ENCODE results near the gene LRRN2. TPM values are rescaled to one million over a fixed set of nuclear protein-coding genes. Genes with fewer than 3 reads are reported as not detected.
A peak's percentile ranks its signal among the peaks of the same experiment; 100 is the strongest.
"Not testable (repeated sequence)": the region's sequence is repeated elsewhere in the genome, so short reads cannot be mapped to it uniquely, and the experiment has no call there.

The LRRN2 gene
- total RNA-seq, 4 donors from 2014 or later, result 1.8 to 6.4 (median 4.1) TPM

DNA sequence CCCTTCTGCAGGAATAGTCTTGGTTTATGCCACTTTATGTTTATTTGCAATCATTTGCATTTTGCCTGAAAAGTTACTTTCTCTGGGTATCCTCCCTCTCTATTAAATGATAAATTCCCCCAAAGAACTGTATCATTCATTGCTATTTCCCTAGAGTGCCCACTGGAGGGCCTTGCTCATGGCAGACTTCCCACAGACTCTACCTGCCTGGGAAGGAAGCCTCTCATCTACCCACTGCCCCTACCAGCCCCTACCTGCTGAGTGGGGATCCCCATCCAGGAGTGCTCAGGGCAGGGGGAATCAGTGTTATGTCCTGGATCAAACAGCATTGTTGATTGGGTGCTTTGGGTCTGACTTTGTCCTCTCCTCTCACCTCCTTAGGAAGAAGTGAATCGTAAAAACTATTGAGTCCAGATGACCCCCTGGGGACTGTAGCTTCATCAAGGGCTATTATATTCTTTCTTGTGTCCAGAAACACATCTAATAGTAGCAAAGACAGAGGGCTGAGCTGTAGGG is 6.8 kb upstream of the LRRN2 start:
- TF ChIP-seq, protein P1, sequence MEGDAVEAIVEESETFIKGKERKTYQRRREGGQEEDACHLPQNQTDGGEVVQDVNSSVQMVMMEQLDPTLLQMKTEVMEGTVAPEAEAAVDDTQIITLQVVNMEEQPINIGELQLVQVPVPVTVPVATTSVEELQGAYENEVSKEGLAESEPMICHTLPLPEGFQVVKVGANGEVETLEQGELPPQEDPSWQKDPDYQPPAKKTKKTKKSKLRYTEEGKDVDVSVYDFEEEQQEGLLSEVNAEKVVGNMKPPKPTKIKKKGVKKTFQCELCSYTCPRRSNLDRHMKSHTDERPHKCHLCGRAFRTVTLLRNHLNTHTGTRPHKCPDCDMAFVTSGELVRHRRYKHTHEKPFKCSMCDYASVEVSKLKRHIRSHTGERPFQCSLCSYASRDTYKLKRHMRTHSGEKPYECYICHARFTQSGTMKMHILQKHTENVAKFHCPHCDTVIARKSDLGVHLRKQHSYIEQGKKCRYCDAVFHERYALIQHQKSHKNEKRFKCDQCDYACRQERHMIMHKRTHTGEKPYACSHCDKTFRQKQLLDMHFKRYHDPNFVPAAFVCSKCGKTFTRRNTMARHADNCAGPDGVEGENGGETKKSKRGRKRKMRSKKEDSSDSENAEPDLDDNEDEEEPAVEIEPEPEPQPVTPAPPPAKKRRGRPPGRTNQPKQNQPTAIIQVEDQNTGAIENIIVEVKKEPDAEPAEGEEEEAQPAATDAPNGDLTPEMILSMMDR (IDR thresholded peaks at IDR 0.05), result no peak
- no peak for ATAC-seq (ENCODE audit: low FRiP score)
- no peak for DNase-seq (ENCODE audit: low spot score)

GRCh38 chr1:204691328-204691730 is 5.8 kb upstream of the LRRN2 start:
- not testable (repeated sequence) for ATAC-seq (ENCODE audit: low FRiP score); DNase-seq (ENCODE audit: low spot score)

GRCh38 chr1:204688776-204689175 is 3.2 kb upstream of the LRRN2 start:
- DNase-seq (ENCODE audit: low spot score), result no peak
- no peak for ATAC-seq (ENCODE audit: low FRiP score)
- TF ChIP-seq, protein P1 (IDR thresholded peaks at IDR 0.05), result no peak

- no peak for ATAC-seq (ENCODE audit: low FRiP score)
- TF ChIP-seq, protein P1 (IDR thresholded peaks at IDR 0.05), result no peak
- DNase-seq (ENCODE audit: low spot score), result no peak
These were observed 2.5 kb upstream of the LRRN2 start for GRCh38 chr1:204688007-204688406.

- ATAC-seq (ENCODE audit: low FRiP score), result peak; percentile 6
- no peak for DNase-seq (ENCODE audit: low spot score)
- TF ChIP-seq, protein P1 (IDR thresholded peaks at IDR 0.05), result no peak
These were observed 835 bp downstream of the LRRN2 start for GRCh38 chr1:204684571-204685235.

GRCh38 chr1:204684206-204684570 is 1.4 kb downstream of the LRRN2 start:
- ATAC-seq (ENCODE audit: low FRiP score) (no peak), DNase-seq (ENCODE audit: low spot score) (no peak)
- TF ChIP-seq, protein P1 (IDR thresholded peaks at IDR 0.05), result no peak

DNA sequence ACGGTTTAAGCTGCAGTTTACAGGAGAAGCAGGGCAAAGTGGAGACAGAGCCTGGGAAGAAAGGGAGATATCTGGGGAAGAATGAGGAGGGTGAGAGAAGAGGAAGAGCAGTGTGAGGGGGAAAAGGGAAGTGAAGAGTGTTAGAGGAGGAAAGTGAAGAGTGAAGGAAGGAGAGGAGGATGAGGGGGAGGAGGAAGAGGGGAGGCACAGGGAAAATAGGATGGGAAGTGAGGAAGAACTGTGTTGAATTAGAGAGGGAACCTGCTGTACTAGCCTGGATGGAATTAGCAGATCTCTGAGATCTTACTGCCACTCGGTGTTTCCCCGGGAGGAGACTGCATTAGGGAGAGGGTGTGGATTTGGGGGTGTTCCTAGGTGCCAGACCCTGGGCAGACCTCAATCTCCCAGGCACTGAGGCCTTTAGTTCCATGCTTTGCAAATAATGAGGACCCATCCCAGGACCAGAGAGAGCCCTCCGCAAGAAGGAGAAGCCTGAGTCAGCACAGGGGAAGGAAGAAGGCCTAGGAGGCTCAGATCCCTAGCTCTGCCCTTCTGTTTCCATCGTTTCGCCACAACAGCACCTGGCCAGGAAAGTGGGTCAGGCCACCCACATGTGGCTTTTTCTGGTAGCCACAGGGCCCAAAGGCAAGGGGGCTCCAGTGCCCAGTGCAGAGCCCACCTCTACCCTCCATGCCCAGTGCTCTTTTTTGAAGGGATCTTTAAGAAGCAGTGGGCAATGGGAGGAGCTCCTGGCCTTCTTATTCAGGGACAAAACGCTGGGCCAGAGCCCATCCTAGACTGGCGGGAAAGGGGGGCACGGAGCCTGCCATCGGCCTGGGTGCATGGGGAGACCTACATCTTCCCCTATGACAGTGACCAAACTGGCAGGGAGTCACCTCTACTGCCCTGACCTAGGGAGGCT is 2.0 kb downstream of the LRRN2 start:
- TF ChIP-seq, protein P1 (IDR thresholded peaks at IDR 0.05), result no peak
- DNase-seq (ENCODE audit: low spot score) (no peak), ATAC-seq (ENCODE audit: low FRiP score) (no peak)
